H4 (cell line): ENCODE data around the gene SLC25A13. TPM values are rescaled to one million over a fixed set of nuclear protein-coding genes. Genes with fewer than 3 reads are reported as not detected.

Experiments used
- DNase-seq: peaks from one replicate; pipeline ENCODE4 v3.0.0-alpha.2; 2015; ENCODE audit warnings: low spot score
- total RNA-seq: library from RNA; depleted of rRNA; stranded (reverse); fragments of >200 nt; shearing (Covaris generic); gene quantifications from 2 replicates; pipeline ENCODE4 v1.2.3, GENCODE V29; 2014

The SLC25A13 gene
- total RNA-seq, 1 experiment from 2014 or later: 61.1 TPM

DNA sequence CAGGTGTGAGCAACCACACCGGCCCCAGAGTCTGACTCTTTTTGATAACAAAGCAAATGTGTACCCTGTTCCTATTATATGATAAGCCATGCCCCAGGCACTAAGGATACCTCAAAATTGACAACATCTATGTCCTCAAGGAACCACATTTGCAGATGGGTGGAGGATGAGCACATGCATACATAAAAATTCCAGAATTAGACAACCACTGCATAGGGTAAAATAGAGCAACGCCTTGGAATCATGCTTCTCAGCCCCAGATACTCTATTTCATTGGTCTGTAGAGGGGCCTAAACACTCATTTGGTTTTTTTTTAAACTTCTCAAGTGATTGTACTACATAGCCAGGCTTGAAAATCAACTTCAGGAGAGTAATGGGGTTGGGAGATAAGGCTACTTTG, 78.7 kb downstream of the SLC25A13 start:
- no peak for DNase-seq

DNA sequence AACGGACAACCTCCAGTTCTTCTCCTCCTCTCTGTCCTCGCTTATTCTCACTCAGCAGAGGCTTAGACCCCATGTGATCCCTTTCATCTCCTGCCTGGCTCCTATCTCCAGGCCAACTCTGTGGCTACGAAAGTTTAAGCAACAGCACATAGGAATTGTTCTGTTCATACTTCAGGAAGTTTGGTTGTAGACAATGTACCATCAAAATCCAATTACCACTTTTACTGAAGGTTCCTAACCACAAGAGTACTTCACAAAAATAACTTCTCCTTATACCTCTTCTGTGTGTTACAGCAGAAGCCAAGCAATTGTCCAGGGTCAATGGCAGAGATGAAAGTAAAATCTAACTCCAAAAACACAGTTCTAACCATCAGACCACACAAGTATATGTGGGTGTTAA, 80.0 kb downstream of the SLC25A13 start:
- no peak for DNase-seq

GRCh38 chr7:96238976-96239766, 82.7 kb downstream of the SLC25A13 start:
- no peak for DNase-seq

- DNase-seq: no peak
These were observed 83.4 kb downstream of the SLC25A13 start for GRCh38 chr7:96238474-96238873.

DNA sequence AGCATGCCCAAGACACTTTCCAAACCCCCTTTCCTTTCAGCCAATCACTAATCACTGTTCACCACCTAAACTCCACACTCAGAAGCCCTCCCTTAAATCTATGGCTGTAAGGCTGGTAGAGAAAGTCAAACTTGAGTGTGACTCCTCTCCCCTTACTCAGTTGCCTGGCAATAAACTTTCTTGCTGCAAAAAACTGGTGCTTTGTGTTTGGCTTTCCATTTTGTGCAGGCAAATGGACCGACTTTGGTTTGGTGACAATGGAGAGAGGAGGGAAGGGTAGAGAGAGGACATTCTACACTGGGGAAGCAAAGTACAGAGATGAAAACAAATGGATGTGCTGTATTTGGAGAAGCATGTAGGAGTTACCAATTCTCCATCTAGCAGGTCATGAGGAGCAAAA, 84.9 kb downstream of the SLC25A13 start:
- no peak for DNase-seq

GRCh38 chr7:96236198-96237039, 85.5 kb downstream of the SLC25A13 start:
- peak; percentile 90 for DNase-seq

- DNase-seq: no peak
These were observed 86.6 kb downstream of the SLC25A13 start for GRCh38 chr7:96235281-96235680.

GRCh38 chr7:96233528-96234154, 88.3 kb downstream of the SLC25A13 start:
- DNase-seq: no peak

DNA sequence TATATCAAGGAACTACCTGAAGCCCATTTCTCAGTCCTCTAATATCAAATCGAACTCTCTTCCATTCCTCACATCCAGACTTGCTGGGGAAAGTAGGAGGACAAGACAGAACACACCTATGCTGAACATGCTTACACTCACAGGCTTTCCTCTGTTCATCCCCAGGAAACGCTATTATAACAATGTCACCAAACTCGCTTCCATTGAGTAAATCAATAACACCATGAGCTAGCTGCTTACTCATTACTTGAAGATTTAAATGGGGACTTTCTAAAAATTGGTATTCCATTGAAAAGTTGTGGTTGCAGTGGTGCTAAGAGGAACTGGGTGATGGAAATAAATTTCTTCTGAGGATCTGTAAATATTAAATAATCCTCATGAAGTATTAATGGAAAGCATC, 88.8 kb downstream of the SLC25A13 start:
- no peak for DNase-seq

GRCh38 chr7:96228760-96229159, 93.1 kb downstream of the SLC25A13 start:
- no peak for DNase-seq

DNA sequence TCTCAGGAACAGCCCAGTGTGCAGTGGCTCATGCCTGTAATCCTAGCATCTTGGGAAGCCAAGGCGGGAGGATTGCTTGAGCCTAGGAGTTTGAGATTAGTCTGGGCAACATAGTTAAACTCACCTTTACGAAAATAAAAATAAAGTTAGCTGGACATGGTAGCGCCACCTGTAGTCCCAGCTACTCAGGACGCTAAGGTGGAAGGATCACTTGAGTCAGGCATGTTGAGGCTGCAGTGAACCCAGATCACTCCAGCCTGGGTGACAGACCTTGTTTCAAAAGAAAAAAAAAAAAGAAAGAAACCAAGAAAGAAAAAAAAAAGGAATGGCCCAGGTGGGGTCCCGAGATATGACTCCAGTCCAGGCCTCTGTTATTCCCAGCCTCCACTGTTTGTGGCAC, 96.6 kb downstream of the SLC25A13 start:
- DNase-seq: no peak

GRCh38 chr7:96224685-96225084, 97.2 kb downstream of the SLC25A13 start:
- DNase-seq: no peak

- no peak for DNase-seq
These were observed 97.8 kb downstream of the SLC25A13 start for GRCh38 chr7:96224073-96224472.

DNA sequence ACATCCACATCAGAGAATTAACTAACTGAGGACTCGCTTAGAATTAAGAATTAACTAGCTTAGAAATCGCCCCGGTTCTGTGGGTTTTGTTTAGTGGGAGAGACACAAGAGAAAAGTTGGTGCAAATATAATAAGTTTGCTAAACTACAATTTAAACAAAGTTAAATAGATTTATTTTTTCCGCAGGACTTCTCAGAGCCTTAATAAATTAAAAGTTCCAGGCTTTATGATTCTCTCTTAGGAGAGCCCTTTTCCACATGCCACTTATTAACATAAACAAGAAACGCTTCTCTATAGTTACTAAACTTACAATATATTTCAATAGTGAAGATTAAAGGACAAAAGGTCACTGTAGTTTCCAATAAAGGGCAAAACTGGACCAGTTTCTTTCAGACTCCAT, 100.0 kb downstream of the SLC25A13 start:
- DNase-seq: no peak

DNA sequence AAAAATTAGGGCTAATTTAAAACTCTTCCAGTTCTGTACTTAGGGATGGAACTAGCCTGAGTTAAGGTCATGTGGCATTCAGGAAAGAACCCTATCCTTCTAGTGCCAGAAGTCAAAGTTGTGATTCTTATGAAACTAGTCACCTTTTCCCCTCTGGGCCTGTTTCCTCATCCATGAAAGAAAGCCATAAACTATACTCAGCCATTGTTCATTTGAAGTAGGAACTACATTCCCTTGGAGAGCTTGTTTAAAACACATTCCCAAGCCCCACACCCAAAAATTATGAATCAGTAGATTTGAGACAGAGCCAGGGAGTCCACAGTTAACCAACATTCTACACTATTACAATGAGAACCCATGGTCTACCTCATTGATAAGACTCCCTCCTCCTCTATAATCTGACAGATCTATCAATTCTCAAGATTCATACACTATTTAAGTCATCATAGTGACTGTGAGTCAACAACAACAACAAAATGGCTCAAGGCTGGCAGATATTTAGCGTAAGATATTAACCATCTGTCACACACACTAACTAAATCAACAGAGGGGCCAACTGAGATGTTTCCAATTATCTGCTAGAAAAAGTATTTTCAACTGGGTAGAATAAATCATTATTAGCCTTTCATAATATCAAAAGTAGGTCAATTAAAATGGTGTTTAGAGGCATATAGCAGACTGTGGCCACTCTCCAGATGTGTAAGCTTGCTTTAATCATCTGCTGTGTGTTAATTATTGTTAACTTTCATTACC, 102.3 kb downstream of the SLC25A13 start:
- DNase-seq: no peak

GRCh38 chr7:96218664-96219243, 103.1 kb downstream of the SLC25A13 start:
- DNase-seq: no peak

DNA sequence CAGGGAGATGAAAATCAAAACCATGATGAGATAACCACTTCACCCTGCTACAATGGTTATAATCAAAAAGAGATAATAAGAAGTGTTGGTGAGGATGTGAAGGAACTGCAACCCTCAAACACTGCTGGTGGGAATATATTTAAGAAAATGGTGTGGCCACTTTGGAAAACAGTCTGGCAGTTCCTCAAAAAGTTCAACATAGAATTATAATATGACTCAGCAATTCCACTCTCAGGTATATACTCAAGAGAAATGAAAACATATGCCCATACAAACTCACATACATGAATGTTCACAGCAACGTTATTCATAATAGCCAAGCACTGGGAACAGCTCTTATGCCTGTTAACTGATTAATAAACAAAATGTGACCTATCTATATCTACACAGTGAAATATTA, 104.8 kb downstream of the SLC25A13 start:
- DNase-seq: no peak

DNA sequence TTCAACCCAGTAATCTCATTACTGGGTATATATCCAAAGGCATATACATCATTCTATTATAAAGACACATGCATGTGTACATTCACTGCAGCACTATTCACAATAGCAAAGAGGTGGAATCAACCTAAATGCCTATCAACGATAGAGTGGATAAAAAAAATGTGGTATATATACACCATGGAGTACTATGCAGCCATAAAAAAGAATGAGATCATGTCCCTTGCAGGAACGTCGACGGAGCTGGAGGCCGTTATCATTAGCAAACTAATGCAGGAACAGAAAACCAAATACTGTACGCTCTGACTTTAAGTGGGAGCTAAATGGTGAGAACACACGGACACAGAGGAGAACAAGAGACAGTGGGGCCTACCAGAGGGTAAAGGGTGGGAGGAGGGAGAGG, 105.5 kb downstream of the SLC25A13 start:
- no peak for DNase-seq

GRCh38 chr7:96212474-96212873, 109.4 kb downstream of the SLC25A13 start:
- DNase-seq: no peak

GRCh38 chr7:96211954-96212353, 109.9 kb downstream of the SLC25A13 start:
- no peak for DNase-seq

DNA sequence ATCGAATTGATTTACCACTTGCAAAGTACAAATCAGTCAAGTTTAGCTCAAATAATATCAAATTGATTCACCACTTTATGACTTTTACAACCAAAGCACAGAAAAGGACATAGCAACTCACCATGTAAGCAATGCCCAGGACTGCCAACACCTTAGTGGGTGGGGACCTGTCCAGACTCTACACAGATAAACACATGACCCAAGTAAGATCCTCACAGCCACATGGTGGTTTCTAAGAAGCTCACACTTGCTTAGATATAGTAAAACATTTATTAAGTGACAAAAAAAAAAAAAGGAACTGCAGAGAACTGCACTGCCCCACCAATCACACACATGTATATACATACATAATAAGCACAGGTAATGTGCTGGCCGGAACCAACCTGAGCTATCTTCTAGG, 116.2 kb downstream of the SLC25A13 start:
- no peak for DNase-seq

DNA sequence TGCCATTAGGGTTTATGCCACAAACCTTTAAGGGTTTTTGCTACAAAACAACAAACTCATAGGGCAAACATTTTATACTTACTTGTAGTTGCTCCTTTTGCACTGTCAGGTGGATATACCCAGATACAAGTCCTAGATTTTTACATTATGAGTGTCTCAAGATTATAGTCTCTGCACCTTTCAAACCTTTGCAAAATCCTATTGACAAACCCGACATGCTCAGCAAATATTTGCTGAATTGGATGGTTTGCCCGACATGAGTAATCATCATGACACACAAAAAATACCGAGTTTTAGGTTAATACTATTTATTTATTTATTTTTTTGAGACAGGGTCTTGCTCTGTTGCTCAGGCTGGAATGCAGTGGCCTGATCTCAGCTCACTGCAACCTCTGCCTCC, 117.3 kb downstream of the SLC25A13 start:
- no peak for DNase-seq
